GM18517 (cell line): ENCODE results near the gene GATB.

Source experiments
- ATAC-seq: cut with Tn5 transposase; IDR thresholded peaks from one replicate; pipeline ENCODE4 v1.9.1; 2021; ENCODE audit warnings: mild to moderate bottlenecking, moderate library complexity; ENCODE audit not compliant: unreplicated experiment

Gene GATB, protein sequence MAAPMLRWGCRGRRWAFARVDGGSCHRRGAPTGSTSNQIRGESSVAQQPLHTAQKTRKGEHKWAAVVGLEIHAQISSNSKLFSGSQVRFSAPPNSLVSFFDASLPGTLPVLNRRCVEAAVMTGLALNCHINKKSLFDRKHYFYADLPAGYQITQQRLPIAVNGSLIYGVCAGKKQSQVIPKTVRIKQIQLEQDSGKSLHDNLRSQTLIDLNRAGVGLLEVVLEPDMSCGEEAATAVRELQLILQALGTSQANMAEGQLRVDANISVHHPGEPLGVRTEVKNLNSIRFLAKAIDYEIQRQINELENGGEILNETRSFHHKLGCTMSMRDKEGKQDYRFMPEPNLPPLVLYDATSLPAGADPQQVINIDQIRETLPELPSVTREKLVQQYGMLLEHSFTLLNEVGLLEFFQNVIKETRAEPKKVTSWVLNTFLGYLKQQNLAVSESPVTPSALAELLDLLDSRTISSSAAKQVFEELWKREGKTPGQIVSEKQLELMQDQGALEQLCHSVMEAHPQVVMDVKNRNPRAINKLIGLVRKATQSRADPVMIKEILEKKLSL

GRCh38 chr4:151760712-151761661, at the start of gene GATB:
Gene GATB (minus strand): TSS chr4:151761007. CDS start chr4:151760982, 25 bp downstream.
- peak; percentile 99 for ATAC-seq

- no peak for ATAC-seq
These were observed 49.7 kb upstream of the GATB start for GRCh38 chr4:151810476-151810875.

- no peak for ATAC-seq
These were observed 48.9 kb upstream of the GATB start for GRCh38 chr4:151809716-151810115.

DNA sequence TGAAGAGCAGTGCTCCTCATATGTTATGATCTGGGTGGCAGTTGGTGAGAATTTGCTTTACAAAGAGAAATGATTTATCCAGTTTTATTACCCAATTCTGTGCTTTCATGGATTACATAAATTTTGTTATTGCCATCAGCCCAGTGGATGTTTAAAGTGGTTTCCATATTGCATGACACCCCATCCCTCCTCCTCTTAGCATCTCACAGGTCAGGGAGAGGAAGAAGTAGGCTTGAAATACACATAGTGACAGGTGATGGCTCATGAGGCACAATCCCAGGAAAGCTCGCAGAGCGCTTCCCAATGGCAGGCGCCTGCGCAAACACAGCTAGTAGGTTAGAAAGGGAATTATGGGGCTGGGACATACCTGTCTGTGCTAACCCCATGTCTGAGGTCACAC, 47.7 kb upstream of the GATB start:
- no peak for ATAC-seq

GRCh38 chr4:151808120-151808529, 47.3 kb upstream of the GATB start:
- ATAC-seq: no peak

DNA sequence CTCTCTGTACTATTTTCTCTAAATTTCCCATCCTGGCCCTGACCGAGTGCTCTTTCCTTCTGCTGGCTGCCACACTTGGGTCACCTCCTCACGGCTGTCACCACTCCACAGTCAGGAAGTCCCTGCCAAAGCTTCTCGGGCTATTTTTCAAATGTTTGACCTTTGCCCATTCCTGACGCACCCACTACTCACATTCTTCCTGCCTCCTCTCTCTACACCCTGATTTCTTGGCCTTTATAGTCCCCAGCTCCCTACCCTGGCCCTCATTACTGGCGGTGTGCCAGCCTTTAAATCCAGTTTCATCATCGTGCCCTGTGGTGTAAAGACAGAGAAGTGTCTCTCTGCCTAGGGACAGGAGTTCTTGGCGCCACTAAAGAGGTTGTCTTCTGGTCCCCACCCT, 46.4 kb upstream of the GATB start:
- ATAC-seq: no peak

DNA sequence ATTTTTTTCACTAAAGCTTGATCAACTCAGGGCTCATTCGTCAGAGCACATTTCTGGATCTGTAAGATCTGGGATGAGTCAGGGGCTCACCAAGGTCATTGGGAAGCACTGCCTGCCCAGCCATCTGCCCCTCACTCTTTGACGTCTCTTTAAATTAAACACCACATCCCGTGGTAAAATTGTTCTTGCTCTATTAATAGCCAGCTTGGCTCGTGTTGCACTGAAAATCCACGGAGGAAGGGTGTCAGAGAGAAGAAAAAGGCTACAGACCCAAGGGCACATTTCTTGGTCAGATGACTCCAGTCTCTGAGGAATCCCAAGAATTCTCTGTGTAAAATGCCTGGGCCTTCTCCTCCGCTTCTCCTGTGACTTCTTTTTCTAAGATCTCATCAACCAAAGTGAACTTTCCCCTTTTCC, 45.7 kb upstream of the GATB start:
- ATAC-seq: no peak

- ATAC-seq: no peak
These were observed 44.0 kb upstream of the GATB start for GRCh38 chr4:151804821-151805220.

GRCh38 chr4:151804086-151804630, 43.4 kb upstream of the GATB start:
- no peak for ATAC-seq

GRCh38 chr4:151803246-151803645, 42.4 kb upstream of the GATB start:
- ATAC-seq: no peak

DNA sequence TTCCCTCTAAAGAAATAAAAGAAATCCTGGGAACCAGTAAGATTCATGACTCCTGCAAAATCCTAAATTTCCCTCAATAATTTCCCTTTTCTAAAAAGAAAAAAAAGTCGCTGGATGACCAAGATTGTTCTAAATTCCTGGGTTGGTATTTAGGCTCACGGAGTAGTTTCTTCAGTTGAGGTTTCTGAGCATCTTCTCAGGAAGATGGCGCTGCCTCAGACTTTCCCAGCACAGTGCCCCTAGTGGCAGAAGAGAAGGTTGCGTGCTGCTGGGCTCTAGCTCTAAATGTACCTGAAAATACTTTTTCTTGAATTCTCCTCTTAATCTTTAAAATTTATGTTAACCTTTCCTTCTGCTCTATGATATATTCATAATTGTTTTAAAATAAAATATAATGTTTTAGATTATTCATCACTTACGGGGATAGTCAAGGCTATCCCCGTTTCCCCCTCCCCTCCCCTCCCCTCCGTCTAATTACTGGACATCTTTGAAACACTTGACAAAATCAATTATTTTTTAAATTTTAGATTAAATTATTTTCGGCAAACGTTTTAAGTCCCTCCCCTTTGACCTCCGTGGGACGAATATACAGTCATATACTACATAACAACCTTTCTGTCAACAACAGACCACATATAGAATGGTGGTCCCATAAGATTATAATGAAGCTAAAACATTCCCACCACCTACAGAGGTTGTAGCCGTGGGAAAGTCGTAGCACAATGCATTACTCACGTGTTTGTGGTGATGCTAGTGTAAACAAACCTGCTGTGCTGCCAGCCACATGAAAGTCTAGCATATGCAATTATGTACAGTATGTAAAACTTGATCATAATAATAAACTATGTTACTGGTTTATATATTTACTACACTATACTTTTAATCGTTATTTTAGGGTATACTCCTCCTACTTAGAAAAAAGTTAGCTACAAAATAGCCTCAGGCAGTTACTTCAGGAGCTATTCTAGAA, 41.0 kb upstream of the GATB start:
- no peak for ATAC-seq

DNA sequence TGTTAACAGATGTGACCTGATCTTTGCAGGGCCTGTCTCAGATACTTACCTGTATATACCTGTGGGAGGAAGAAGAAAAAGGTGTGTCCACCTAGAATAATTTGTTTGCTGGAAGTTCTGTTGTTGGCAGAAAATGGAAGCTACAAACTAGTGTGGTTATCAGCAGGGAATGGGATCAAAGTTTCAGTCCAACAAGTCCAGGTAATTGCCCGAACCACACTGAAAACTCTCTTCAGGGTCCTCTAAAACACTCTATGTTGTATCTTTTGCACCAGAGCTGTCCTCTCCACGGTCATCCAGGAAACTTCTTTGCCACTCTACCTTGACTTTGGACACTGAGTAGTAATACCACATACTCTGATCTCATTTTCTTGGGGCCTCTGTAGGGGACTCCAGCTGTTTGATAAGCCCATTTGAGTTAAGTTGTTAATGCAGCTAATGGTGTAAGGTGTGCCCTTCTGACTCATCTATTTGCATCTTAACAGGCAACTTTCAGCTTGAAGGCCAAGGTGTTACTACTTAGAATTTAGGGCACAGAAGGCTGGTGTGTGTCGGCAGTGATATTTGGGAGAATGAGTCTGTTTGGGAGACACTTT, 38.7 kb upstream of the GATB start:
- ATAC-seq: no peak

- ATAC-seq: peak; percentile 68
These were observed 38.0 kb upstream of the GATB start for GRCh38 chr4:151798678-151799416.

DNA sequence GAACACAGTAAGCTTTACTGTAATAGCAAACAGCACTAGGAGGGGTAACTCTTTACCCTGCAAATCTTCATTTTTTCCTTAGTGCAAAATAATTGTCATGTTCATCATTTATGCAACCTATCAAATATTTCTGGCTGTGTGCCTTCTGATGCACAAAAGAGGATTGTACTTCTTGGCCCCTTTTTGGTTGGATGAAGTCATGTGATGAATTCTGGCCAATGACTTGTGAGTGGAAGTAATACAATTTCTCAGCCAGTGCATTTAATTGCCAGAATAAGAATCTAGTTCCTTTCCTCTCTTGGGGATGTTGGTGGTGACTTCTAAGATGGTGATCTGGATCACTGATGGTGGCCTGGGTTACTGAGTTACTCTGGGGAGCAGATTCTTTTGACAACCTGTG, 37.0 kb upstream of the GATB start:
- ATAC-seq: no peak

- ATAC-seq: no peak
These were observed 36.3 kb upstream of the GATB start for GRCh38 chr4:151797131-151797530.

- ATAC-seq: no peak
These were observed 35.3 kb upstream of the GATB start for GRCh38 chr4:151796106-151796505.

DNA sequence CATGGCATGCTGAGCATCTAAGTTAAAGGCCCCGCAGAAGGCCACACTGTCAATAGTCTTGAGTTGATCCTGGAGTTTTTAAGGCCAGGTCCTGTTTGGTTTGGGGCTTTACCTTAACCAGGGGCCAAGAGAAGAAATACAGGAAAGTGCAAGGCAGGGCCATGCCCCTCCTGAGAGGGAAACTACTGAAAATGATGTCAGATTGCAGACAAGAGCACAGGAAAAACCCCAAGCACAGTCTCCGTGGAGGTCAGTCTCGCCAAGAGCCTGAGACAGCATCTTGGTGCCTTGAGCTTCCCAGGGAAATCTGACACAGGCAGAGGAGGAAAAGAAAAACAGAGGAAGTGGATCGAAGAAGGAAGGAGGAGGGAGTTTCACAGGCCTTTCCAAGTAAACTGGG, 32.2 kb upstream of the GATB start:
- ATAC-seq: no peak

GRCh38 chr4:151792530-151792929, 31.7 kb upstream of the GATB start:
- ATAC-seq: no peak

GRCh38 chr4:151788021-151788420, 27.2 kb upstream of the GATB start:
- no peak for ATAC-seq
